HG03095 (cell line): Measurements from ENCODE around the gene CD209.
"Not testable (repeated sequence)": the region's sequence is repeated elsewhere in the genome, so short reads cannot be mapped to it uniquely, and the experiment has no call there.

ENCODE experiments used
- ATAC-seq: cut with Tn5 transposase; IDR thresholded peaks from one replicate; pipeline ENCODE4 v1.9.1; 2021; ENCODE audit warnings: moderate library complexity; ENCODE audit not compliant: unreplicated experiment

CD209 gene

GRCh38 chr19:7746903-7747884 lies at the start of gene CD209:
Gene CD209, minus strand, starts transcription at chr19:7747534. Its CDS starts 23 bp downstream, at chr19:7747511.
- no peak for ATAC-seq

- no peak for ATAC-seq
Observed at GRCh38 chr19:7795555-7796161, 48.3 kb upstream of the CD209 start.

GRCh38 chr19:7793493-7793892 lies 46.2 kb upstream of the CD209 start:
- ATAC-seq, result no peak

GRCh38 chr19:7792701-7793100 lies 45.4 kb upstream of the CD209 start:
- not testable (repeated sequence) for ATAC-seq

GRCh38 chr19:7792281-7792680 lies 44.9 kb upstream of the CD209 start:
- ATAC-seq, result no peak

GRCh38 chr19:7790416-7790815 lies 43.1 kb upstream of the CD209 start:
- ATAC-seq, result no peak

- ATAC-seq, result no peak
Observed at GRCh38 chr19:7789447-7789846, 42.1 kb upstream of the CD209 start.

- ATAC-seq, result no peak
Observed at GRCh38 chr19:7788933-7789323, 41.6 kb upstream of the CD209 start.

GRCh38 chr19:7788178-7788932 lies 41.0 kb upstream of the CD209 start:
- ATAC-seq, result no peak

- ATAC-seq, result no peak
Observed at GRCh38 chr19:7787602-7788177, 40.4 kb upstream of the CD209 start.

GRCh38 chr19:7787141-7787540 lies 39.8 kb upstream of the CD209 start:
- ATAC-seq, result no peak

- no peak for ATAC-seq
Observed at GRCh38 chr19:7784856-7785255, 37.5 kb upstream of the CD209 start.

GRCh38 chr19:7783991-7784423 lies 36.7 kb upstream of the CD209 start:
- ATAC-seq, result no peak

GRCh38 chr19:7781157-7781556 lies 33.8 kb upstream of the CD209 start:
- no peak for ATAC-seq

GRCh38 chr19:7779631-7780486 lies 32.5 kb upstream of the CD209 start:
- ATAC-seq, result no peak

- ATAC-seq, result no peak
Observed at GRCh38 chr19:7778081-7778480, 30.7 kb upstream of the CD209 start.

GRCh38 chr19:7775761-7776160 lies 28.4 kb upstream of the CD209 start:
- ATAC-seq, result no peak

GRCh38 chr19:7773841-7774240 lies 26.5 kb upstream of the CD209 start:
- ATAC-seq, result no peak

- no peak for ATAC-seq
Observed at GRCh38 chr19:7772752-7773291, 25.5 kb upstream of the CD209 start.

- ATAC-seq, result no peak
Observed at GRCh38 chr19:7771072-7771471, 23.7 kb upstream of the CD209 start.
